HEK293T (cell line): ENCODE results near the gene MOSPD2.

ENCODE experiments used
- FOXA1 ChIP-seq: fragments of 450-650 bp; IDR thresholded peaks from 2 replicates; pipeline ENCODE4 v1.6.1; 2016; ENCODE audit warnings: mild to moderate bottlenecking
- TF ChIP-seq, protein P1 (sequence below): fragments of 450-650 bp; IDR thresholded peaks from 2 replicates; pipeline ENCODE4 v1.6.1; 2016

DNA sequence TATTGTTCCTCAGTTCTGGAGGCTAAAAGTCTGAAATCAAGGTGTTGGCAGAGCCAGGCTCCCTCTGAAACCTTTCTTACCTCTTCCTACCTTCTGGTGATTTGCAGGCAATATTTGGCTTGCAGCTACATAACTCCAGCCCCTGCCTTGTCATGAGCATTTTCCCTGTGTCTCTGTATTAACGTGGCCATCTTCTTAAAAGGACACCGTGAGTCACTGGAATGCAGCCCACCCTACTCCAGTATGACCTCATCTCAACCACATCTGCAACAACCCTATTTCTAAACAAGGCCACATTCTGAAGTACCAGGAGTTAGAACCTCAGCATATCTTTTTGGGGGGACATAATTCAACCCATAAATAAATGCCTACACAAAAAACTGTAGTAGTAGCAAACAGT is 41.1 kb upstream of the MOSPD2 start:
- TF ChIP-seq, protein P1, sequence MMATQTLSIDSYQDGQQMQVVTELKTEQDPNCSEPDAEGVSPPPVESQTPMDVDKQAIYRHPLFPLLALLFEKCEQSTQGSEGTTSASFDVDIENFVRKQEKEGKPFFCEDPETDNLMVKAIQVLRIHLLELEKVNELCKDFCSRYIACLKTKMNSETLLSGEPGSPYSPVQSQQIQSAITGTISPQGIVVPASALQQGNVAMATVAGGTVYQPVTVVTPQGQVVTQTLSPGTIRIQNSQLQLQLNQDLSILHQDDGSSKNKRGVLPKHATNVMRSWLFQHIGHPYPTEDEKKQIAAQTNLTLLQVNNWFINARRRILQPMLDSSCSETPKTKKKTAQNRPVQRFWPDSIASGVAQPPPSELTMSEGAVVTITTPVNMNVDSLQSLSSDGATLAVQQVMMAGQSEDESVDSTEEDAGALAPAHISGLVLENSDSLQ = no peak
- TF ChIP-seq FOXA1 = no peak
